GM21576 (cell line): Measurements from ENCODE around the gene GRPEL2.
A peak's percentile ranks its signal among the peaks of the same experiment; 100 is the strongest.

Experiments
- ATAC-seq: cut with Tn5 transposase; IDR thresholded peaks from one replicate; pipeline ENCODE4 v1.9.1; 2021; ENCODE audit warnings: mild to moderate bottlenecking, moderate library complexity; ENCODE audit not compliant: unreplicated experiment

Gene GRPEL2

GRCh38 chr5:149355688-149356087, 10.4 kb downstream of the GRPEL2 start:
- no peak for ATAC-seq

GRCh38 chr5:149356391-149356790, 11.1 kb downstream of the GRPEL2 start:
- no peak for ATAC-seq

- ATAC-seq: peak; percentile 99
These were observed 12.3 kb downstream of the GRPEL2 start, which contains the start of gene PCYOX1L for GRCh38 chr5:149357370-149358293. Gene PCYOX1L (plus strand): TSS chr5:149358046. CDS start chr5:149358069, 23 bp downstream.

GRCh38 chr5:149358294-149358651, 13.0 kb downstream of the GRPEL2 start:
- peak; percentile 7 for ATAC-seq

GRCh38 chr5:149358868-149359495, 13.7 kb downstream of the GRPEL2 start:
- no peak for ATAC-seq

GRCh38 chr5:149360272-149360671, 15.0 kb downstream of the GRPEL2 start:
- no peak for ATAC-seq

GRCh38 chr5:149362541-149362940, 17.2 kb downstream of the GRPEL2 start:
- no peak for ATAC-seq

GRCh38 chr5:149363358-149363757, 18.1 kb downstream of the GRPEL2 start:
- no peak for ATAC-seq

- ATAC-seq: no peak
These were observed 18.6 kb downstream of the GRPEL2 start for GRCh38 chr5:149363936-149364335.

- no peak for ATAC-seq
These were observed 19.4 kb downstream of the GRPEL2 start for GRCh38 chr5:149364719-149365118.

- ATAC-seq: no peak
These were observed 20.1 kb downstream of the GRPEL2 start for GRCh38 chr5:149365418-149365817.

- ATAC-seq: no peak
These were observed 20.9 kb downstream of the GRPEL2 start for GRCh38 chr5:149366169-149366729.

- ATAC-seq: peak; percentile 50
These were observed 22.1 kb downstream of the GRPEL2 start for GRCh38 chr5:149367249-149367971.

GRCh38 chr5:149367972-149368645, 22.8 kb downstream of the GRPEL2 start:
- no peak for ATAC-seq

GRCh38 chr5:149370878-149371277, 25.6 kb downstream of the GRPEL2 start:
- ATAC-seq: no peak

GRCh38 chr5:149371296-149371962, 26.1 kb downstream of the GRPEL2 start:
- peak; percentile 79 for ATAC-seq

GRCh38 chr5:149372076-149372795, 26.9 kb downstream of the GRPEL2 start:
- ATAC-seq: no peak

GRCh38 chr5:149372932-149373331, 27.6 kb downstream of the GRPEL2 start:
- ATAC-seq: no peak

GRCh38 chr5:149374303-149374702, 29.0 kb downstream of the GRPEL2 start:
- no peak for ATAC-seq
